H1 (cell line): ENCODE measurements around the gene SLC25A28.

Experiments
- CBX8 ChIP-seq: fragments of 300-800, 300-1000 bp; sonication (generic); IDR thresholded peaks from 2 replicates; pipeline ENCODE4 v1.7.1; 2016; ENCODE audit warnings: low read depth, low read length, borderline replicate concordance
- CHD7 ChIP-seq: fragments of 300-600 bp; sonication (generic); IDR thresholded peaks from 2 replicates; pipeline ENCODE4 v1.7.1; 2012; ENCODE audit warnings: low read length, moderate library complexity, mild to moderate bottlenecking, inconsistent platforms; ENCODE audit not compliant: insufficient replicate concordance
- CTCF ChIP-seq, 3 experiments: IDR thresholded peaks; 1 replicate in 2 of 3; 2 replicates in 1 of 3; pipeline versions ENCODE4 v1.5.1 to v1.6.1; 2011; ENCODE audit warnings: low read length in 3 of 3, mild to moderate bottlenecking in 3 of 3, inconsistent platforms in 2 of 3, low read depth in 1 of 3, moderate library complexity in 1 of 3; ENCODE audit not compliant: insufficient read depth in 1 of 3; ENCODE audit errors: control extremely low read depth in 1 of 3
- EZH2 ChIP-seq: fragments of 200-600 bp; sonication (generic); IDR thresholded peaks from 2 replicates; pipeline ENCODE4 v1.7.1; 2012; ENCODE audit warnings: low read depth, mild to moderate bottlenecking, moderate library complexity, low read length, inconsistent platforms; ENCODE audit not compliant: severe bottlenecking
- POLR2A ChIP-seq, 2 experiments: IDR thresholded peaks; 1 replicate in 1 of 2; 2 replicates in 1 of 2; pipeline ENCODE4 v1.6.1; 2011; ENCODE audit warnings: low read depth in 2 of 2, low read length in 2 of 2, mild to moderate bottlenecking in 2 of 2; ENCODE audit errors: control extremely low read depth in 1 of 2
- POLR2AphosphoS5 ChIP-seq: IDR thresholded peaks from 2 replicates; pipeline ENCODE4 v1.6.1; 2011; ENCODE audit warnings: low read depth, low read length
- RAD21 ChIP-seq, 2 experiments: IDR thresholded peaks in 1 of 2; conservative IDR thresholded peaks in 1 of 2; 2 replicates each; pipeline ENCODE4 v1.6.1; 2011; ENCODE audit warnings: low read depth in 2 of 2, low read length in 2 of 2, improper control_type of control experiment in 1 of 2, inconsistent platforms in 1 of 2, mild to moderate bottlenecking in 1 of 2, moderate library complexity in 1 of 2
- TAF7 ChIP-seq: optimal IDR thresholded peaks from 2 replicates; pipeline ENCODE3; 2011; ENCODE audit warnings: low read depth, mild to moderate bottlenecking, inconsistent platforms, low read length, moderate library complexity, borderline replicate concordance
- YY1 ChIP-seq: IDR thresholded peaks from 2 replicates; pipeline ENCODE4 v1.6.1; 2011; ENCODE audit warnings: low read depth, mild to moderate bottlenecking, low read length

GRCh38 chr10:99623919-99624318 lies 3.7 kb upstream of the SLC25A28 start:
- no peak for TF ChIP-seq CTCF (IDR thresholded peaks at IDR 0.05; ENCODE audit: control extremely low read depth in 1 of 3, insufficient read depth in 1 of 3, low read depth in 1 of 3, low read length in 3 of 3)
- no peak for TF ChIP-seq POLR2AphosphoS5
- TF ChIP-seq POLR2A (IDR thresholded peaks at IDR 0.05; ENCODE audit: control extremely low read depth in 1 of 2, low read depth in 2 of 2, low read length in 2 of 2): no peak
- TF ChIP-seq EZH2: no peak
- no peak for TF ChIP-seq TAF7
- TF ChIP-seq YY1: no peak
- no peak for TF ChIP-seq RAD21 (IDR thresholded peaks at IDR 0.05 in 1 of 2, conservative IDR thresholded peaks at IDR 0.05 in 1 of 2; ENCODE audit: low read depth in 2 of 2, low read length in 2 of 2)
- no peak for TF ChIP-seq CBX8
- TF ChIP-seq CHD7: no peak
